Hepatocyte (in vitro differentiated cells): Measurements from ENCODE around the gene TKT.

Source experiments
- EZH2 ChIP-seq: fragments of 200-600 bp; sonication (generic); IDR thresholded peaks from 2 replicates; pipeline ENCODE4 v1.6.1; 2016; ENCODE audit warnings: antibody characterized with exemption, mild to moderate bottlenecking, borderline replicate concordance
- TF ChIP-seq, protein P1 (sequence below): fragments of 200-600 bp; sonication (generic); IDR thresholded peaks from 2 replicates; pipeline ENCODE4 v1.5.1; 2016; ENCODE audit warnings: antibody characterized with exemption, mild to moderate bottlenecking; ENCODE audit not compliant: poor library complexity

DNA sequence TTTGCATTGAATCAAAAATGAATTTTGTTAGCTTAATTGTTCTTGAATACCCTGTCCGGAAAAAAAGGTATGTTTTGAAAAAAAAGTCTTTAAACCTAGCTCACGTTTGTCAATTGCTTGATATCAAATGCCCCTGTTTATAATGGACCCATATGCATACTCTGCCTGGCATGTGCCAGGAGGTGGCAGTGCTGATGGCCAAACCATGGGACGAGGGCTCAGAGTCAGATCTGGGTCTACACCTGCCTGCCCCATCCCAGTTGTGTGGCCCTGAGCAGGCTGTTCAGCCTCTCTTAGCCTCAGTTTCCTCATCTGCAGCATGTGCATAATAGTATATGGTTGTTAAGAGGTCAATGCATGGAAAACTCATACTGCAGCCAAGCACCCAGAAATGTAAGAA is 56.0 kb downstream of the TKT start:
- TF ChIP-seq EZH2 = no peak
- TF ChIP-seq, protein P1, sequence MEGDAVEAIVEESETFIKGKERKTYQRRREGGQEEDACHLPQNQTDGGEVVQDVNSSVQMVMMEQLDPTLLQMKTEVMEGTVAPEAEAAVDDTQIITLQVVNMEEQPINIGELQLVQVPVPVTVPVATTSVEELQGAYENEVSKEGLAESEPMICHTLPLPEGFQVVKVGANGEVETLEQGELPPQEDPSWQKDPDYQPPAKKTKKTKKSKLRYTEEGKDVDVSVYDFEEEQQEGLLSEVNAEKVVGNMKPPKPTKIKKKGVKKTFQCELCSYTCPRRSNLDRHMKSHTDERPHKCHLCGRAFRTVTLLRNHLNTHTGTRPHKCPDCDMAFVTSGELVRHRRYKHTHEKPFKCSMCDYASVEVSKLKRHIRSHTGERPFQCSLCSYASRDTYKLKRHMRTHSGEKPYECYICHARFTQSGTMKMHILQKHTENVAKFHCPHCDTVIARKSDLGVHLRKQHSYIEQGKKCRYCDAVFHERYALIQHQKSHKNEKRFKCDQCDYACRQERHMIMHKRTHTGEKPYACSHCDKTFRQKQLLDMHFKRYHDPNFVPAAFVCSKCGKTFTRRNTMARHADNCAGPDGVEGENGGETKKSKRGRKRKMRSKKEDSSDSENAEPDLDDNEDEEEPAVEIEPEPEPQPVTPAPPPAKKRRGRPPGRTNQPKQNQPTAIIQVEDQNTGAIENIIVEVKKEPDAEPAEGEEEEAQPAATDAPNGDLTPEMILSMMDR = no peak
